ENCODE results near the gene ECI1. TPM values are rescaled to one million over a fixed set of nuclear protein-coding genes. Genes with fewer than 3 reads are reported as not detected.

Gene ECI1, protein sequence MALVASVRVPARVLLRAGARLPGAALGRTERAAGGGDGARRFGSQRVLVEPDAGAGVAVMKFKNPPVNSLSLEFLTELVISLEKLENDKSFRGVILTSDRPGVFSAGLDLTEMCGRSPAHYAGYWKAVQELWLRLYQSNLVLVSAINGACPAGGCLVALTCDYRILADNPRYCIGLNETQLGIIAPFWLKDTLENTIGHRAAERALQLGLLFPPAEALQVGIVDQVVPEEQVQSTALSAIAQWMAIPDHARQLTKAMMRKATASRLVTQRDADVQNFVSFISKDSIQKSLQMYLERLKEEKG
- 25.0 and 27.0 TPM in 2 replicates for total RNA-seq (2014; rRNA removed; shearing (Covaris generic))

DNA sequence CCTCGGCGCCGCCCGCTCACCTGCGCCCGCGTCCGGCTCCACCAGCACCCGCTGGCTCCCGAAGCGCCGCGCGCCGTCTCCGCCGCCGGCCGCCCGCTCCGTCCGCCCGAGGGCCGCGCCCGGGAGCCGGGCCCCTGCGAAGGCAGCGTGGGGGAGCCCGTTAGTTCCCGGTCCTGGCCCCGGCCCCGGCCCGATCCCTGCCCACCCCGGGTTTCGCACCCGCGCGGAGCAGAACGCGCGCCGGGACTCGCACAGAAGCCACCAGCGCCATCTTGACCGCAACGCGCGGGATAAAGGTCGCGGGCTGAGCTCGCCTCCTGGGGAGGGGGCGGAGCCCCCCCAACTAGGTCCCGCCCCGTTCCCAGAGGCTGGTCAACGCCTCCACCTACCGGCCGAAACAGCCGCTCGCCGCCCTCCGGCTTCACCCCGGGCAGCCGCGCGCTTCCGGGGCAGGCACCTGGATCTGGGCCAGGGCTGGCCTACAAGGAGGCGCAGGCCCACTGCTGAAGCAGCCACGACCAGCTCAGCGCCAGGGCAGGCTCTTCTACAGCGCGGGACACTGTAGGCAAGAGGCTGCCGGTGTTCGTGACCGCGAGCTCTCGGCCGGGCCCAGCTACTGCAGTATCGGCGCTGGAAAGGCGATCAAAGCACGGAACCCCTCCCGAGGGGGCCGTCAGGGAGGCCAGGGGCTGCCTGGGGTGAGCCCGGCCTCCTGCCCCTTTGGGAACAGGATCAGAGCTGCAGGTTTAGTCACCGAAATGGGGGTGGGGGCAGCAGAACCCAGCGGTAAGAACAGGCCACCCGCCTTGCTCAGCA, at the start of gene ECI1:
Gene ECI1 (minus strand): TSS at position 292 of the 816 bp plus-strand sequence. CDS start 21 bp downstream, at position 271.
- Histone ChIP-seq H3K4me3 (peak within 1 kb of the TSS; percentile 71), H3K36me3 (peaks cover 39% of the 10 kb centered on the region), H3K27me3 (no peaks in the 10 kb centered on the region), H3K27ac (peak within 1 kb of the TSS; percentile 27; the same call in 1 of the 2 replicates), H3K4me1 (peaks cover 7% of the 10 kb centered on the region; the same call in 1 of the 2 replicates), H3K9me3 (replicated peaks) (no peaks in the 10 kb centered on the region)
- peak; percentile 95 for DNase-seq

DNA sequence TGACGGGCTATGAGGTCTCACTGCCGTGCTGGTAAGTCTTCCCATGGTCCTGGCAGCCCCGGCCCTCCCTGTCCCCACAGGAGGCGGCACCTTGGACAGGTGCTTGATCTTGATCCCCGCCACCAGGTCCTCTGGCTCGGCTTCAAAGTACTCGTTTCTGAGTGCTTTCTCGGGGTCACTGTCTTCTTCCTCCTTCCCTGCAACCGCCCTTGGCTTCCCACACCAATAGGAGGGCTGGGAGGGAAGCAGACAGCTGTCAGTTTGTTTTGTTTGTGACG, 48.5 kb upstream of the ECI1 start:
- no peak for DNase-seq
- Histone ChIP-seq H3K27ac (no peak overlapping the region), H3K36me3 (no peaks in the 10 kb centered on the region), H3K4me1 (no peaks in the 10 kb centered on the region), H3K4me3 (no peak overlapping the region), H3K27me3 (peaks cover 10% of the 10 kb centered on the region; the same call in 1 of the 2 replicates), H3K9me3 (replicated peaks) (no peaks in the 10 kb centered on the region)

DNA sequence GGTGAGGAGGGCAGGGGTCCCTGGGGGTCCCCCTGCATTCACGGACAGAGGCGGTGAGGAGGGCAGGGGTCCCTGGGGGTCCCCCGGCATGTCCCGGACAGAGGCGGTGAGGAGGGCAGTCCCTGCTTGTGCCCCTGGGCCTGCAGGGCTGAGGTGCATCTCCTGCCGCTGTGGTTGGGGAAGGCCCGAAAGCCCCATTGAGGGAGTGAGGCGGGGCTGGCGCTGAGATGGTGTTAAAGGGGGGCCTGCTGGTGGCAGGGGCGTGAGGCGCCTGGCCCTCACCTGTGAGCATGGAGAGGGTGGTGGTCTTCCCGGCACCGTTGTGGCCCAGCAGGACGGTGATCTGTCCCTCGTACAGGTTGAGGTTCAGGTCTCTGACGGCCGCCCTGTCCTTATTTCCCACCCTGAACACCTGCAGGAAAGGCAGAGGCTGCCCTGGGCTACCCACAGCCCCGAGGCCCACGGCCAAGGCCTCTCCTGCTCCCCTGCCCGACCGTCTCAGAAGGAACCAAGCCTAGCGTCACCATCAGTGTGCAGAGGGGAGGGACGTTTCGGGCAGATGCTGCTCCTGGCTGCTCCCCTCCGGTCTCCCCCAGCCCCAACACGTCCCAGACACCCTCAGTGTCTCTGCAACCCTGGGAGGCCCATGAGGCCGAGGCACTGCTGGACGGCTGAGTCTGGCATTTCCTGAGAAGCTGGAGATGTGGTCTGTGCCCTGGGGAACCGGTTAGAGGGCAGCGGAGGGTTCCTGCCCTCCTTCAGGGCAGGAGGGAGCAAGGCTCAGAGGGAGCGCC, 47.9 kb upstream of the ECI1 start:
- no peak overlapping the region for H3K27ac ChIP-seq
- no peak overlapping the region for H3K4me3 ChIP-seq
- peaks cover 10% of the 10 kb centered on the region; the same call in 1 of the 2 replicates for H3K27me3 ChIP-seq
- H3K36me3 ChIP-seq, result no peaks in the 10 kb centered on the region
- H3K9me3 ChIP-seq (replicated peaks), result no peaks in the 10 kb centered on the region
- DNase-seq, result no peak
- H3K4me1 ChIP-seq, result no peaks in the 10 kb centered on the region

DNA sequence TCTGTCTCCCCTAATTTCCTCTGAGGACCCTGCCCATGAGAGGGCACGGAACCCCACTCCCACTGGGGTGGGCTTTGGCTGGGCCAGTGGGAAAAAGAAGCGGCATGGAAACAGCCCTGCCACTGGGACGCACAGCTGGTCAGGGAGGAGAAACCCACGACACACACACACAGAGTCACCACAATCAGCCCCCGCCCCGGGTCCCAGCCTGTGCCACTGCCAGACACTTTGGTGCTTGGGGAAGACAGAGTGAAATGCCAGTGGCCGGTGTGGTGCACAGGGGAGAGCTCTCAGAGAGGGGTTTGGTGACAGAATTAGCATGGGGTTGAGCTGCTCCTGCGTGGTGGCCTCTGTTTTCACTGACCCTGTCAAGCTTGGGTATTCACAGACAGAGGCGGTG, 47.2 kb upstream of the ECI1 start:
- Histone ChIP-seq H3K9me3 (replicated peaks) (no peaks in the 10 kb centered on the region), H3K27ac (no peak overlapping the region), H3K36me3 (no peaks in the 10 kb centered on the region), H3K4me1 (no peaks in the 10 kb centered on the region), H3K4me3 (no peak overlapping the region), H3K27me3 (peaks cover 10% of the 10 kb centered on the region; the same call in 1 of the 2 replicates)
- DNase-seq, result no peak

DNA sequence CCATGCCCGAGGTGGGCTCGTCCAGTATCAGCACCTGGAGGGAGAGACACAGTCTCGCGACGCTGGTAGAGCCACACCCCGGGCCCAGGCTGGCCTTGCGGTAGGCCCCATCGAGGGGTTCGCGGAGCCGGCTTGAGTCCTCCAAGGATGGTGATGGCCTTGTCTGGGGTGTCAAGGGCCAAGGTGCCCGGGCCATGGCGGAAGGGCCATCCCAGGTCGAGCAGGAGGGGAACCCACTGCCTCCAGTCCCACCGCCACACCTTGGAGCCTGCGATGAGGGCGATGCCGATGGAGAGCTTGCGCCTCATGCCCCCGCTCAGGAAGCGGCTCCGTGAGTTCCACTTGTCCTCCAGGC, 46.1 kb upstream of the ECI1 start:
- Histone ChIP-seq H3K27ac (no peak overlapping the region), H3K36me3 (no peaks in the 10 kb centered on the region), H3K4me3 (no peak overlapping the region), H3K9me3 (replicated peaks) (no peaks in the 10 kb centered on the region), H3K27me3 (peaks cover 10% of the 10 kb centered on the region; the same call in 1 of the 2 replicates), H3K4me1 (no peaks in the 10 kb centered on the region)
- no peak for DNase-seq

DNA sequence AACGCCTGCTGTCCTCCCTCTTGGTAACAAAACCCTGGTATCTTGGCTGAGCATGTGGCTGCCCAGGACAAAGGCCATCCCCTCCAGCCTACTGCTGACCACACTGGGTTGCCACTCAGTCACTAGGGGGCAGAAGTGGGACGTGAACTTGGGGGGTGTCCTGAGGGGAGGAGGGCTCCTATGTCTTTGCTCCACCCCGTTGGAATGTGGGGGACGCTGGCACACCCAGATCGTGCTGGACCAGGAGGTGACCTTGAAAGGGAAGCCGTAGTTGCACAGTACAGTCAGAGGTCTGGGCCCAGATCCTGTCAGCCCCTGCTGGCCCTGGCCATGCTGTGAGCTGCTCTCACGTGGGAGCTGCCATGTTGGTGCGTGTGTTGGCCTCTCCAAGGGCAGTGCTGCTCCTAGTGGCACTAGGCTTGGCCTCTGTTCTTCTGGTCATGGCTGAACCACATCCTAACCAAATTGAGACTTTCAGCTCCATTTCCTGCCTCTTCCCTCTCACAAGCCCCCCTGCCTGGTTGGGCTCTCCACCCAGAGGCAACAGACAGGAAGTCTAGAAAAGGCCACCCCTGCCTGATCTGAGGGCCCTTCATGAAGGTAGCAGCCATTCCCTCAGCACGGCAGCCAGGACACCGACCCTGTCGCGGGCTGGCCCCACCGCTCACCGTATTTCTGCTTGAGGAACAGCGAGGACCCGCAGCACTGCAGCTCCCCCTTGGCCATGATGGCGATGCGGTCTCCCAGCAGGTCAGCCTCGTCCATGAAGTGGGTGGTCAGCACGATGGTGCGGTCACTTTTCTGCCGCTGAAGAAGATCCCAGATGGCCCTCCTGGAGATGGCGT, 45.5 kb upstream of the ECI1 start:
- Histone ChIP-seq H3K36me3 (no peaks in the 10 kb centered on the region), H3K4me3 (no peak overlapping the region), H3K4me1 (no peaks in the 10 kb centered on the region), H3K27ac (no peak overlapping the region), H3K27me3 (peaks cover 10% of the 10 kb centered on the region; the same call in 1 of the 2 replicates), H3K9me3 (replicated peaks) (no peaks in the 10 kb centered on the region)
- DNase-seq, result peak; percentile 56 to 67

DNA sequence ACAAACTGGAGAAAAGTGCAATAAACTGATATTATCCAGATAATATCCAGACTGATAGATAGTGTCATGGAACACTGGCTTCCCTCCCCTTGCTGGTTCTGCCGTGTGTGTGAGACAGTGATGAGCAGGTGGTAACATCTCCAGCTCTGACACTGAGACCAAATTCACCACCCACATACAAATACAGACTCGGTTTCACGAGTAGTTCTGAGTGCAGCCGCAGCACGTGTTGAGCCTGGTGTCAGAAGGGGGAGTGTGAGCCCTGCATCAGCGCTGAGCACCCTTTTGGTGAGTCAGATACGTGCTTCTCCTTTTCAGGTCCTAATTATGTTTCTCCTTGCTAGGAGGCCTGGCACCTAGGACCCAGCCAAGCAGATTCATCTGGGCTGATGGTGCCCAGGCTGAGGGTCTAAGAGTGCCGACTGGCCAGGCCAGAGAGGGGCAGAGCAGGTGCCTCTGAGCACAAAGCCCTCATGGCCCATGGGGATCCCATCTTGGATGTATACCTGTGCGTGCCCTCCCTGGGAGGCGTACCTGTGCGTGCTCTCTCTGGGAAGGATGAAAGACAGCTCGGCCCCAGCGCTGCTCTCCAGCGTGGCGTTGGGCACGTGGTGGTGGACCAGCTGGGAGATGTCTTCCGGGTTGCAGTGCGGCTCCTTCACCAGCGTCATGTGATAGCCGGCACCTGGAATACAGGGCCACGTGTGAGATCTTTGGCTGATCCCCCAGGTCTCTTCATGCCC, 43.8 kb upstream of the ECI1 start:
- no peaks in the 10 kb centered on the region for H3K4me1 ChIP-seq
- no peaks in the 10 kb centered on the region for H3K36me3 ChIP-seq
- no peak overlapping the region for H3K4me3 ChIP-seq
- H3K27ac ChIP-seq, result no peak overlapping the region
- peaks cover 7% of the 10 kb centered on the region; the same call in 1 of the 2 replicates for H3K27me3 ChIP-seq
- H3K9me3 ChIP-seq (replicated peaks), result no peaks in the 10 kb centered on the region
- DNase-seq, result no peak

DNA sequence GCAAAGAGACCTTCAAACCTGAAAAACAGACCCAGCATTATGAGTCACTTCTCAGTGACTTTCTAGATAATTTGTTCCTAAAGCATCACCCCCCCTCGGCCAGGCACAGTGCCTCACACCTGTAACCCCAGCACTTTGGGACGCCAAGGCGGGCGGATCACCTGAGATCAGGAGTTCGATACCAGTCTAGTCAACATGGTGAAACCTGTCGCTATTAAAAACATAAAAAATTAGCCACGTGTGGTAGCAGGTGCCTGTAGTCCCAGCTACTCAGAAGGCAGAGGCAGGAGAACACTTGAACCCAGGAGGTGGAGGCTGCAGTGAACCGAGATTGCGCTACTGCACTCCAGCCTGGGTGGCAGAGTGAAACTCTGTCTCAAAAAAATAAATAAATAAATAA, 40.8 kb upstream of the ECI1 start:
- H3K4me1 ChIP-seq, result no peaks in the 10 kb centered on the region
- H3K27me3 ChIP-seq, result no peaks in the 10 kb centered on the region
- H3K4me3 ChIP-seq, result no peak overlapping the region
- no peak for DNase-seq
- H3K9me3 ChIP-seq (replicated peaks), result no peaks in the 10 kb centered on the region
- no peaks in the 10 kb centered on the region for H3K36me3 ChIP-seq
- H3K27ac ChIP-seq, result no peak overlapping the region

DNA sequence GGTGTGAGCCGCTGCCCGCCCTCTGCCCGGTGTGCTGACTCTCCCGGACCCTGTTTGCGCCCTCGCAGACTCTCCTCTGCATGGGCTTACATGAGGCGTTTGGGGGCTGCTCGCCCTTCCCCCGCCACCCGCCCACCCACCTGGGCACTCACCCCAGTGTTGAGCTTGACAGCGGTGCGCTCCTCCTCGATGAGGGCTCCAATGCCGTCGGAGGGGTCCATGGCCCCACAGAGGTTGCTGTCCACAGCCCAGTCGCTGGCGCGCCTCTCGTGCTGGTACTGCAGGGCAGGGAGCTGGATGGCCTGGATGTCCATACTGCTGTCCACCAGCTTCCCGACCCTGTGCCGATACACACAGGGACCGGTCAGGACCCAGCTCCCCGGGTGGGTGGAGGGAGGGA, 37.9 kb upstream of the ECI1 start:
- Histone ChIP-seq H3K27me3 (peaks cover 4% of the 10 kb centered on the region; the same call in 1 of the 2 replicates), H3K36me3 (no peaks in the 10 kb centered on the region), H3K27ac (no peak overlapping the region), H3K4me1 (no peaks in the 10 kb centered on the region), H3K9me3 (replicated peaks) (no peaks in the 10 kb centered on the region), H3K4me3 (no peak overlapping the region)
- DNase-seq, result no peak

DNA sequence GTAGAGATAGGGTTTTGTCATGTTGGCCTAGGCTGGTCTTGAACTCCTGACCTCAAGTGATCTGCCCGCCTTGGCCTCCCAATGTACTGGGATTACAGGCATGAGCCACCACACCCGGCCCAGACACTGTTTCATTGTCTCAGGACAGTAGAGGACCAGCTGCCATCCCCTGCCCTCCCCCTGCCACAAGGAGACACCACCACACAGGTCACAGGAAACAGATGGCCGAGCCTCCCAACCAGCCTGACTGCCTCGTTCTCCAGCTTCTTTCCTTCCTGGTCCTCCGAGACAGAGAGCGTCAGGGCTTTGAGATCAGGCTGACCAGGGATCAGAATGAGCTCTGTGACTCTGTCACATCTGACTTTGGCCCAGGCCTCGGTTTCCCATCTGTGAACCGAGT, 37.3 kb upstream of the ECI1 start:
- H3K9me3 ChIP-seq (replicated peaks), result no peaks in the 10 kb centered on the region
- no peaks in the 10 kb centered on the region for H3K36me3 ChIP-seq
- DNase-seq, result peak; percentile 34 to 50
- no peak overlapping the region for H3K4me3 ChIP-seq
- peaks cover 4% of the 10 kb centered on the region; the same call in 1 of the 2 replicates for H3K27me3 ChIP-seq
- no peak overlapping the region for H3K27ac ChIP-seq
- H3K4me1 ChIP-seq, result no peaks in the 10 kb centered on the region

DNA sequence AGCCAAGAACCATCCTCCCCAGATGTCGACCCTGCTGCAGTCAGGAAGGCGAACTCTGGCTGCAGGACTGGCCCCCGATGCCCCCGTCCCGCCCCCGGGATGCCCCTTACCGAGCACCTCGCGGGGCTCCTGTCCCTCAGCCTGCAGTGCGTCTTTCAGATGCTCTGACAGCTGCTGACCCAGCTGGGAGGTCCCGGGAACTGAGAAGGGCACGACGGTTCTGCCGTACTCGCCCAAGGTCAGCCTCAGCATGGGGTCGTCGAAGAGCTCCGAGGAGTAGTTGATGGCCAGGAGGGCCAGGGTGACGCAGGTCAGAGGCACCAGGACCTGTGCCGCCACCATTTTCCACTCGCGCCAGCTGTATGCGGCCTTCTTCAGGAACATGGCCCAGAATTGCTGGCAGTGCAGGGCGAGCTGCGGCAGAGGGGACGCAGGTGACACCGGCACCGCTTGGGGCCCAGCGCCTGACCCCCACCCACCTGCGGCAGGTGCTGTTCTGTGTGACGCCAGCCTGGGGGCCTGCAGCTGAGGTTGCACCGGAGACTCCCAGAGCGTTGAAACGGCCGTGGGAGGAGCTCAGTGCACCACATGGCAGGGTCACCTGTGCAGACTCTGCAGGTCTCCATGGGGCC, 36.6 kb upstream of the ECI1 start:
- Histone ChIP-seq H3K27me3 (peaks cover 4% of the 10 kb centered on the region; the same call in 1 of the 2 replicates), H3K9me3 (replicated peaks) (no peaks in the 10 kb centered on the region), H3K4me3 (no peak overlapping the region), H3K36me3 (no peaks in the 10 kb centered on the region), H3K4me1 (no peaks in the 10 kb centered on the region), H3K27ac (no peak overlapping the region)
- no peak for DNase-seq

DNA sequence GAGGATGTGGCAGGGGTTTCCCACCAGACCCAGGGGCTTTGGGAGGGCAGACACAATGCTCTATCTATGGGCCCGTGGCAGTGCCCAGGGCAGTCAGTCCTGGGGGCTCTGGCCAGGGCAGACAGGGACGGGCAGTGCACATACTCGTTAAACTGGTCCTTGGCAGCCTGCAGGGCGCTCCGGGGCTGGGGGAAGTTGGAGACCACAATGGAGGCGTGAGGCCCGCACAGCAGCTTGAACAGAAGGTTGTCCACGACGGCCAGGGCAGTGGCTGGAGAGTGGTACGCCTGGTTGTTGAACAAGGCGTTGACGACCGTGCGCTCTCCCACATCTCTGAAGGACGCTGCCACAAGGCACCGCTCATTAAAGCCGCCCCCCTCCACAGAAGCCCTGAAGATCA, 35.2 kb upstream of the ECI1 start:
- DNase-seq, result no peak
- H3K4me1 ChIP-seq, result no peaks in the 10 kb centered on the region
- H3K27me3 ChIP-seq, result peaks cover 7% of the 10 kb centered on the region
- H3K27ac ChIP-seq, result no peak overlapping the region
- no peaks in the 10 kb centered on the region for H3K9me3 ChIP-seq (replicated peaks)
- H3K4me3 ChIP-seq, result no peak overlapping the region
- no peaks in the 10 kb centered on the region for H3K36me3 ChIP-seq

DNA sequence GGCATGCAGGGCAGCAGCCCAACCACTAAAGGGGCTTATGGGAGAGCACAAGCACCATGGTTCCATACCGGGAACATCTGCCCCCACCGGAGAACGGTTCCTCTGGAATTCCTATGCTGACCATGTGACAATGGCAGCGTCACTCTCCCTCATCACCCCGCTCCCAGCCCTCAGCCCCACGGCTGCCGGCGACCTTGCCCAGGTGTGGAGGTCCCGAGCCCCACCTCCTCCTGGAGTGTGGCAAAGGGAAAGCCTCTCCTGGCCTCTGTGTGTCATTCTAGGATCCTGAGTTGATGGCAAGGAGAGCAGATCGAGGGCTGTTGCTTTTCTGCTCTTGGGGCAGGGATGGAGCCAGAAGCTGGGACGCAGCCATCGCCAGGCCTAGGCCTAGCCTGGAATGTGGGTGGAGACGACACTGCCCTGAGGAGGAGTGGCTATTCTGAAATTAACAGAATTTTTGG, 34.4 kb upstream of the ECI1 start:
- H3K4me3 ChIP-seq, result no peak overlapping the region
- no peak for DNase-seq
- H3K9me3 ChIP-seq (replicated peaks), result no peaks in the 10 kb centered on the region
- H3K36me3 ChIP-seq, result no peaks in the 10 kb centered on the region
- peaks cover 12% of the 10 kb centered on the region for H3K27me3 ChIP-seq
- H3K4me1 ChIP-seq, result no peaks in the 10 kb centered on the region
- H3K27ac ChIP-seq, result no peak overlapping the region

Data from SJCRH30 (cell line).